Measurements from ENCODE around the gene RAF1. TPM values are rescaled to one million over a fixed set of nuclear protein-coding genes. Genes with fewer than 3 reads are reported as not detected.

The RAF1 gene
- total RNA-seq, 1 donor from 2014 or later, result 96.8 TPM

GRCh38 chr3:12557473-12558100 lies 106.3 kb downstream of the RAF1 start:
- H3K4me3 Mint-ChIP-seq (ENCODE audit: unreplicated experiment), result peak overlapping the region; percentile 98
- H3K27me3 Mint-ChIP-seq (ENCODE audit: unreplicated experiment), result peaks cover 4% of the 10 kb centered on the region
- no peaks in the 10 kb centered on the region for H3K9me3 Mint-ChIP-seq (ENCODE audit: unreplicated experiment)
- no peak for DNase-seq (ENCODE audit: low spot score)
- TF ChIP-seq CTCF (IDR thresholded peaks at IDR 0.05; ENCODE audit: unreplicated experiment), result no peak
- no peaks in the 10 kb centered on the region for H3K36me3 Mint-ChIP-seq (ENCODE audit: low read depth, unreplicated experiment)
- peak overlapping the region; percentile 90 for H3K27ac Mint-ChIP-seq (ENCODE audit: unreplicated experiment)
- peaks cover 13% of the 10 kb centered on the region for H3K4me1 Mint-ChIP-seq (ENCODE audit: unreplicated experiment)

- TF ChIP-seq CTCF (IDR thresholded peaks at IDR 0.05; ENCODE audit: unreplicated experiment), result no peak
- Mint-ChIP-seq H3K36me3 (ENCODE audit: low read depth, unreplicated experiment) (no peaks in the 10 kb centered on the region), H3K27ac (ENCODE audit: unreplicated experiment) (peak within 1 kb of the TSS; percentile 93), H3K4me1 (ENCODE audit: unreplicated experiment) (peaks cover 13% of the 10 kb centered on the region), H3K4me3 (ENCODE audit: unreplicated experiment) (peak within 1 kb of the TSS; percentile 98), H3K9me3 (ENCODE audit: unreplicated experiment) (no peaks in the 10 kb centered on the region), H3K27me3 (ENCODE audit: unreplicated experiment) (peaks cover 4% of the 10 kb centered on the region)
- DNase-seq (ENCODE audit: low spot score), result peak; percentile 92
Measured at GRCh38 chr3:12556690-12557472, 107.0 kb downstream of the RAF1 start, which contains the start of gene MKRN2. Gene MKRN2, plus strand, starts transcription at chr3:12557087. Its CDS starts 64 bp downstream, at chr3:12557151.

DNA sequence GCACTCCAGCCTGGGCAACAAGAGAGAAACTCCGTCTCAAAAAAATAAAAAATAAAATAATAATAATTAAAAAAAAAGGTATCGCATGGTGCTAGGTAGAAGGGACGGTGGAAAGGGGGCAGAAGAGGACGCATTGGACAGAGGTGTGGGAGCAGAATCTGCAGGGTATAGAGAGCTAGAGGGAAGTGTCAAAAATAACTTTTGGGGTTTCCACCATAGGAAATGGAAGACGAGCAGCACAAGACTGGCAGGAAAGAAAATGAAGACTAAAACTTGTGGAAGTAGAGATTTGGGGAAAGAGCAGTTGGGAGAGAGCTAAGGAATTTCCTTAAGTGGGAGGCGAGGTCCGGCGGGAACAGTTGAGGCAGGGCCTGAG lies 107.6 kb downstream of the RAF1 start:
- peaks cover 13% of the 10 kb centered on the region for H3K4me1 Mint-ChIP-seq (ENCODE audit: unreplicated experiment)
- no peaks in the 10 kb centered on the region for H3K36me3 Mint-ChIP-seq (ENCODE audit: low read depth, unreplicated experiment)
- DNase-seq (ENCODE audit: low spot score), result no peak
- TF ChIP-seq CTCF (IDR thresholded peaks at IDR 0.05; ENCODE audit: unreplicated experiment), result no peak
- H3K4me3 Mint-ChIP-seq (ENCODE audit: unreplicated experiment), result peak overlapping the region; percentile 93
- peak overlapping the region; percentile 93 for H3K27ac Mint-ChIP-seq (ENCODE audit: unreplicated experiment)
- no peaks in the 10 kb centered on the region for H3K9me3 Mint-ChIP-seq (ENCODE audit: unreplicated experiment)
- H3K27me3 Mint-ChIP-seq (ENCODE audit: unreplicated experiment), result peaks cover 4% of the 10 kb centered on the region

GRCh38 chr3:12553921-12554391 lies 110.0 kb downstream of the RAF1 start:
- no peak for DNase-seq (ENCODE audit: low spot score)
- H3K4me1 Mint-ChIP-seq (ENCODE audit: unreplicated experiment), result peaks cover 13% of the 10 kb centered on the region
- H3K36me3 Mint-ChIP-seq (ENCODE audit: low read depth, unreplicated experiment), result no peaks in the 10 kb centered on the region
- no peak overlapping the region for H3K27ac Mint-ChIP-seq (ENCODE audit: unreplicated experiment)
- peaks cover 4% of the 10 kb centered on the region for H3K27me3 Mint-ChIP-seq (ENCODE audit: unreplicated experiment)
- no peaks in the 10 kb centered on the region for H3K9me3 Mint-ChIP-seq (ENCODE audit: unreplicated experiment)
- no peak for TF ChIP-seq CTCF (IDR thresholded peaks at IDR 0.05; ENCODE audit: unreplicated experiment)
- H3K4me3 Mint-ChIP-seq (ENCODE audit: unreplicated experiment), result peak overlapping the region; percentile 67

Data from endothelial cell (in vitro differentiated cells).